BJ (cell line): ENCODE measurements around the gene MAGI1. TPM values are rescaled to one million over a fixed set of nuclear protein-coding genes. Genes with fewer than 3 reads are reported as not detected.

Experiments used
- CTCF ChIA-PET: fragments of 350-600 bp; formaldehyde crosslinking; extraction: SDS; loops from one replicate; lab custom pipeline; 2021; ENCODE audit warnings: antibody characterized with exemption, inconsistent platforms; lab: Yijun Ruan, JAX
- POLR2A ChIA-PET: fragments of 300-600 bp; sonication (Branson Sonifier 250); formaldehyde crosslinking; extraction: SDS; loops from one replicate; lab custom pipeline; 2021; ENCODE audit warnings: antibody characterized with exemption; lab: Charles Lee
- DNase-seq: peaks from one replicate; pipeline ENCODE4 v3.0.0-alpha.2; 2011; ENCODE audit warnings: low read depth
- H3K27me3 ChIP-seq: 2 replicates; pipeline ENCODE4 v1.6.0; 2011; ENCODE audit warnings: low read length; ENCODE audit not compliant: control insufficient read depth, insufficient read depth
- H3K36me3 ChIP-seq: 2 replicates; pipeline ENCODE4 v1.5.1; 2011; ENCODE audit warnings: low read length; ENCODE audit not compliant: control insufficient read depth, insufficient read depth
- H3K4me3 ChIP-seq: 2 replicates; pipeline ENCODE4 v1.5.1; 2011; ENCODE audit warnings: low read depth, mild to moderate bottlenecking, control low read depth, low read length
- polyA plus RNA-seq: library from polyadenylated mRNA; depleted of rRNA; stranded (reverse); fragments of >200 nt; gene quantifications from 2 replicates; pipeline ENCODE4 v1.2.3, GENCODE V29; 2011
- TF ChIP-seq, protein P1 (sequence below): IDR thresholded peaks from 2 replicates; pipeline ENCODE4 v1.5.1; 2011; ENCODE audit warnings: low read depth, mild to moderate bottlenecking, control low read depth, inconsistent platforms, low read length, moderate library complexity; ENCODE audit not compliant: insufficient read depth

The MAGI1 gene
- polyA plus RNA-seq, 1 experiment, result 14.4 TPM

DNA sequence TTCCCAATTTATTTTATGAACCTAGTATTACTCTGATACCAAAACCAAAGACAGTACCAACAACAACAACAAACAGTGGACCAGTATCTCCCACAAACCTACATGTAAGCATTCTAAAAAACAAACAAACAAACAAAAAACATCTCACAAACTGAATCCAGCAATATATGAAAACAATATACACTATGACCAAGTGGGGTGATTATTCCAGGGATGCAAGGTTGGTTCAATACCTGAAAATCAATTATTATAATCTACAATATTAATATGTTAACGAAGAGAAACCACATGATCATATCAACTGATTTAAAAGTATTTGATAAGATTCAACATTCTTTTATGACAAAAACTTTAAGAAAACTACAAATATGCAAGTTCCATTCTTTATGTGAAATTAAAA, 391.3 kb downstream of the MAGI1 start:
- no peak for DNase-seq
- TF ChIP-seq, protein P1, sequence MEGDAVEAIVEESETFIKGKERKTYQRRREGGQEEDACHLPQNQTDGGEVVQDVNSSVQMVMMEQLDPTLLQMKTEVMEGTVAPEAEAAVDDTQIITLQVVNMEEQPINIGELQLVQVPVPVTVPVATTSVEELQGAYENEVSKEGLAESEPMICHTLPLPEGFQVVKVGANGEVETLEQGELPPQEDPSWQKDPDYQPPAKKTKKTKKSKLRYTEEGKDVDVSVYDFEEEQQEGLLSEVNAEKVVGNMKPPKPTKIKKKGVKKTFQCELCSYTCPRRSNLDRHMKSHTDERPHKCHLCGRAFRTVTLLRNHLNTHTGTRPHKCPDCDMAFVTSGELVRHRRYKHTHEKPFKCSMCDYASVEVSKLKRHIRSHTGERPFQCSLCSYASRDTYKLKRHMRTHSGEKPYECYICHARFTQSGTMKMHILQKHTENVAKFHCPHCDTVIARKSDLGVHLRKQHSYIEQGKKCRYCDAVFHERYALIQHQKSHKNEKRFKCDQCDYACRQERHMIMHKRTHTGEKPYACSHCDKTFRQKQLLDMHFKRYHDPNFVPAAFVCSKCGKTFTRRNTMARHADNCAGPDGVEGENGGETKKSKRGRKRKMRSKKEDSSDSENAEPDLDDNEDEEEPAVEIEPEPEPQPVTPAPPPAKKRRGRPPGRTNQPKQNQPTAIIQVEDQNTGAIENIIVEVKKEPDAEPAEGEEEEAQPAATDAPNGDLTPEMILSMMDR, result no peak
- no peak overlapping the region for H3K4me3 ChIP-seq
- CTCF ChIA-PET, result no interaction called here
- POLR2A ChIA-PET, result no interaction called here
- no peaks in the 10 kb centered on the region for H3K36me3 ChIP-seq
- no peaks in the 10 kb centered on the region for H3K27me3 ChIP-seq

DNA sequence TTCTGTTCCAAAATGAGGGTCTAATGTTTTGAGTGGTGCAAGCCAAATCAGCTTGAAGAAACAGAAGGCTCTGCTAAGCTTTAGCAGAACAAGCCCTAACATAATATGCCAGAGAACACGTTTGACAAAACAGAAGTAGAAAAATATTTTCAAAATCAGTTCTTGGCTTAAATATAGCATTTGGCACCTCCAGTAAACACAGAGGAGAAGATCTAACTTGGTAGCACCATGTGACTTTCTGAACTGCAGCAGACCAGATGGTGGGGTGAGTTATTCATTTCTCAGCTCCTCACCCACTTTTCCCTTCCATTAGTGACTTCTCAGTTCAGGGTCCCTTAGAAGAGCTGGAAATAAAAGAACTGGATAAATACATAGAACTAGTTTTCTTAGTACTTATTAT, 395.8 kb downstream of the MAGI1 start:
- H3K36me3 ChIP-seq, result no peaks in the 10 kb centered on the region
- ChIA-PET CTCF (interaction anchor here (0.7 to 1.6 kb wide), 2 partner anchors 10 to 28 kb away, joined by 3 to 5 read pairs; no protein-coding TSS in a partner anchor), POLR2A (no interaction called here)
- no peak for DNase-seq
- H3K4me3 ChIP-seq, result no peak overlapping the region
- TF ChIP-seq, protein P1, result no peak
- no peaks in the 10 kb centered on the region for H3K27me3 ChIP-seq

DNA sequence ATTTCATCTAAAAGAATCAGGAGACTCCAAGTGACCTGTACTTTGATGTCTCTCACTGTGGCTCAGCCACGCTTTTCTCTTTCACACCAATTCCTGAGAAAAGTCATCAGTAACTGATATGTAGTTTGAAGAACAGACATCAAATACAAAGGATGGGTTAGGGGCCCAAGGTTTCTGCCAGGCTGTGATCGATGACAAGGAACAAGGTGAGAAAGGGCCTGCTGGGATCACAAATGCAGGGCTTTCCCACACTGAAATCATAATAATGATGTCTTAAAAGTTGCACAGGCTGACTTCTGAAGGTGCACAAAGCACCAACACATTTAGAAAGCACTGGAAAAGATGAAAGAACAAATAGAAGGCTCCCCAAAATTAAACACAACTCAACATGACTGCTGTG, 396.9 kb downstream of the MAGI1 start:
- Histone ChIP-seq H3K4me3 (no peak overlapping the region), H3K27me3 (no peaks in the 10 kb centered on the region), H3K36me3 (no peaks in the 10 kb centered on the region)
- TF ChIP-seq, protein P1, result no peak
- no peak for DNase-seq
- POLR2A ChIA-PET, result no interaction called here
- CTCF ChIA-PET, result interaction anchor here (1.2 to 1.6 kb wide), 3 partner anchors 9 to 31 kb away, joined by 3 to 5 read pairs (median 4); no protein-coding TSS in a partner anchor

DNA sequence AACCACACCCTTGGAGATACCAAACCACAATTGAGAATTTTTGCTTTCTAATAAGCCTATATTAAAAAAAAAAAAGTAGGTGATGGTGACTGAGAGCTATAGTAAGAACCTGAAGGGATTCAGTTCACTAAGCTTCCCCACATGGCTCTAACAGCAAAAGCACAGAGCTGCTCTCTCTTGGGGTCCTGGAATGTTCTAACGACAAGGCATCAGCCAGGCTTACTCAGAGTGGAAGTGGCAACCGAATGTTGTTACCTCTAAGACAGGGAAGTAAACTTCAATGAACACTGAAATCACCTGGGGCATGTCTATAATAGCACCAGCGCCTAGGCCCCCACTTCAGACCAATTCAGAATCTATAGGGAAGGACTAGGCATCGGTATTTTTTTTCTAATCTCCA, 397.7 kb downstream of the MAGI1 start:
- POLR2A ChIA-PET, result no interaction called here
- TF ChIP-seq, protein P1, result no peak
- Histone ChIP-seq H3K4me3 (no peak overlapping the region), H3K27me3 (no peaks in the 10 kb centered on the region), H3K36me3 (no peaks in the 10 kb centered on the region)
- no peak for DNase-seq
- CTCF ChIA-PET, result interaction anchor here (0.6 to 1.6 kb wide), 3 partner anchors 8 to 23 kb away, joined by 4 to 5 read pairs (median 5); no protein-coding TSS in a partner anchor

DNA sequence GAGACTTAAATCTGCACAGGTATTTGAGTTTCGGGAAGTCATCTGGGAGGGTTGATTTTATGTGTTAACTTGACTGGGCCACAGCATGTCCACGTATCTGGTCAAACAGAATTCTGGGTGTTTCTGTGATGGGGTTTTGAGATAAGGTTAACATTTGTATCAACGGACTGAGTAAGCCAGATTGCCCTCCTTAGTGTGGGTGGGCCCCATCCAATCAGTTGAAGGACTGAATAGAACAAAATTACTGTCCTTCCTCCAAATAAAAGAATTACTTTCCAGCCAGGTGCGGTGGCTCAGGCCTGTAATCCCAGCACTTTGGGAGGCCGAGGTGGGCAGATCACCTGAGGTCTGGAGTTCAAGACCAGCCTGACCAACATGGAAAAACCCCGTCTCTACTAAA, 399.3 kb downstream of the MAGI1 start:
- TF ChIP-seq, protein P1, result no peak
- POLR2A ChIA-PET, result no interaction called here
- DNase-seq, result no peak
- Histone ChIP-seq H3K36me3 (no peaks in the 10 kb centered on the region), H3K4me3 (no peak overlapping the region), H3K27me3 (no peaks in the 10 kb centered on the region)
- CTCF ChIA-PET, result no interaction called here
